GM12878 (cell line): Measurements from ENCODE around the gene GIMAP4. TPM values are rescaled to one million over a fixed set of nuclear protein-coding genes. Genes with fewer than 3 reads are reported as not detected.
A peak's percentile ranks its signal among the peaks of the same experiment; 100 is the strongest.

Experiments
- ATAC-seq: fragments of 200-7000 bp; cut with Tn5 transposase; 3 replicates; pipeline ENCODE4 v1.9.1; 2020; ENCODE audit warnings: mild to moderate bottlenecking, moderate library complexity
- Bru-seq: library from RNA; stranded (reverse); fragments of 400-500 nt; gene quantifications from one replicate; lab custom pipeline; 2021; lab: Mats Ljungman, UMichigan
- BruChase-seq, 2 experiments: library from RNA; stranded (reverse); fragments of 400-500 nt; gene quantifications; one replicate each; lab custom pipeline; 2021; lab: Mats Ljungman, UMichigan
- BruUV-seq: library from RNA; stranded (reverse); fragments of 400-500 nt; replicated peaks from 2 replicates; lab custom pipeline; 2021; lab: Mats Ljungman, UMichigan
- CTCF ChIA-PET: fragments of 300-600 bp; sonication (Branson Sonifier 250); formaldehyde crosslinking; extraction: SDS; loops from one replicate; lab custom pipeline; 2021; ENCODE audit warnings: inconsistent platforms; lab: Yijun Ruan, JAX
- POLR2A ChIA-PET: fragments of 350-600 bp; formaldehyde crosslinking; extraction: SDS; loops from one replicate; lab custom pipeline; 2021; ENCODE audit warnings: inconsistent platforms; lab: Charles Lee
- RAD21 ChIA-PET: fragments of 300-600 bp; sonication (Branson Sonifier 250); formaldehyde crosslinking; loops from one replicate; lab custom pipeline; 2023; ENCODE audit warnings: antibody characterized with exemption; ENCODE audit not compliant: unreplicated experiment; lab: Charles Lee
- SMC1A ChIA-PET: fragments of 300-600 bp; sonication (Branson Sonifier 250); formaldehyde crosslinking; loops from one replicate; lab custom pipeline; 2023; ENCODE audit not compliant: unreplicated experiment, uncharacterized antibody; lab: Charles Lee
- DNase-seq: peaks from one replicate; pipeline ENCODE4 v3.0.0-alpha.2; 2011; ENCODE audit warnings: low read depth, low spot score
- FAIRE-seq: peaks from 3 replicates; lab custom pipeline; 2011; peaks lifted over from hg19 to GRCh38; lab: Jason Lieb, UNC
- H2AFZ ChIP-seq: 2 replicates; pipeline ENCODE4 v1.6.0; 2011; ENCODE audit warnings: low read depth, low read length, control low read depth; ENCODE audit not compliant: control insufficient read depth
- H3K27ac ChIP-seq: 2 replicates; pipeline ENCODE4 v1.5.1; 2011; ENCODE audit warnings: control low read depth; ENCODE audit not compliant: control insufficient read depth, insufficient read depth
- H3K27me3 ChIP-seq, 2 experiments: replicated peaks in 1 of 2; 2 replicates each; pipeline versions ENCODE4 v1.6.0 to v1.6.1; 2011; ENCODE audit warnings: low read length in 1 of 2; ENCODE audit not compliant: control insufficient read depth in 2 of 2, insufficient read depth in 2 of 2
- H3K36me3 ChIP-seq, 2 experiments: 2 replicates each; pipeline ENCODE4 v1.5.1; 2011; ENCODE audit warnings: low read length in 1 of 2; ENCODE audit not compliant: control insufficient read depth in 2 of 2, insufficient read depth in 2 of 2
- H3K4me1 ChIP-seq: 2 replicates; pipeline ENCODE4 v1.6.1; 2011; ENCODE audit warnings: mild to moderate bottlenecking, low read length, moderate library complexity, mixed read lengths; ENCODE audit not compliant: control insufficient read depth, insufficient read depth
- H3K4me2 ChIP-seq: 2 replicates; pipeline ENCODE4 v1.6.0; 2011; ENCODE audit warnings: control low read depth; ENCODE audit not compliant: control insufficient read depth, insufficient read depth
- H3K4me3 ChIP-seq: fragments of 200-600 bp; sonication (generic); 2 replicates; pipeline ENCODE4 v1.5.1; 2016
- H3K79me2 ChIP-seq: 2 replicates; pipeline ENCODE4 v1.6.0; 2011; ENCODE audit warnings: low read length; ENCODE audit not compliant: control insufficient read depth, insufficient read depth
- H3K9ac ChIP-seq: 2 replicates; pipeline ENCODE4 v1.8.0; 2011; ENCODE audit warnings: low read length, control low read depth, mixed read lengths; ENCODE audit not compliant: control insufficient read depth, insufficient read depth
- H3K9me3 ChIP-seq: replicated peaks from 3 replicates; pipeline ENCODE4 v1.5.1; 2011; ENCODE audit warnings: mild to moderate bottlenecking, low read length; ENCODE audit not compliant: control insufficient read depth, insufficient read depth
- H4K20me1 ChIP-seq: 2 replicates; pipeline ENCODE4 v1.6.0; 2011; ENCODE audit not compliant: control insufficient read depth, insufficient read depth
- REST ChIP-seq: IDR thresholded peaks from 2 replicates; pipeline ENCODE4 v1.6.1; 2012; ENCODE audit warnings: mild to moderate bottlenecking, low read depth, low read length
- SPI1 ChIP-seq: IDR thresholded peaks from 2 replicates; pipeline ENCODE4 v1.6.1; 2011; ENCODE audit warnings: low read depth, mild to moderate bottlenecking, low read length, moderate library complexity, borderline replicate concordance; ENCODE audit not compliant: insufficient read depth
- TCF3 ChIP-seq: IDR thresholded peaks from 2 replicates; pipeline ENCODE4 v1.6.1; 2012; ENCODE audit warnings: low read depth, mild to moderate bottlenecking, low read length, borderline replicate concordance; ENCODE audit not compliant: insufficient read depth
- WGBS: methylation state at CpG from one replicate; pipeline ENCODE4 v1.1.6; 2016; ENCODE audit warnings: low lambda C conversion rate; ENCODE audit not compliant: insufficient replicate concordance, insufficient coverage; ENCODE audit errors: missing lambda C conversion rate; 5-methylcytosine and 5-hydroxymethylcytosine counted together
- in situ Hi-C: fragments of 300-500 bp; cut with MboI; formaldehyde crosslinking; loops from 9 replicates; pipeline ENCODE4 v1.14.3; 2018; ENCODE audit warnings: mixed read lengths
- intact Hi-C: fragments of 100-400 bp; cut with micrococcal nuclease; formaldehyde crosslinking; loops from one replicate; pipeline ENCODE4 v1.14.2; 2022; ENCODE audit not compliant: unreplicated experiment
- long read RNA-seq, 2 experiments: library from polyadenylated mRNA; unstranded; transcript quantifications; one replicate each; pipeline ENCODE4 v2.0.0, GENCODE V29; 2019 to 2020
- polyA minus RNA-seq, 3 experiments: library from RNA; depleted of rRNA, polyadenylated mRNA; stranded (reverse); fragments of >200 nt; gene quantifications; 2 replicates each; pipeline ENCODE4 v1.2.3, GENCODE V29; 2011
- polyA plus RNA-seq, 11 experiments: library from polyadenylated mRNA; depleted of rRNA in 4 of 11; unstranded in 6 of 11; stranded (reverse) in 5 of 11; fragments of >200 nt; fragmentation: Nextera tagmentation in 4 of 11; fragmentation: Illumina TruSeq in 1 of 11; extraction: Ambion mirVana in 4 of 11; extraction: Trizol in 1 of 11; gene quantifications; 1 replicate in 1 of 11; 2 replicates in 10 of 11; pipeline versions ENCODE4 v1.2.1 to v1.2.3, GENCODE V29; 2011 to 2016; ENCODE audit warnings: inconsistent platforms in 2 of 11, missing spikeins in 2 of 11, low read depth in 1 of 11
- total RNA-seq, 4 experiments: library from RNA; depleted of rRNA in 3 of 4; stranded (reverse); fragments of >200 nt in 3 of 4; fragmentation: Illumina TruSeq in 1 of 4; extraction: Trizol in 1 of 4; gene quantifications; 2 replicates each; pipeline versions ENCODE4 v1.2.1 to v1.2.3, GENCODE V29; 2013 to 2021

The GIMAP4 gene
- total RNA-seq (2013; cell fraction: nucleolus; rRNA removed): 0.32 and 0.33 TPM in 2 replicates
- total RNA-seq (2014; rRNA removed) (0.11 and 0.98 TPM in 2 replicates), total RNA-seq (2014; rRNA removed; fragmentation: Illumina TruSeq; extraction: Trizol) (0.28 and 0.40 TPM in 2 replicates), total RNA-seq (2021) (0.54 and 1.0 TPM in 2 replicates), polyA plus RNA-seq (2011; rRNA removed) (1.5 and 2.5 TPM in 2 replicates), polyA plus RNA-seq (2014; fragmentation: Illumina TruSeq; extraction: Trizol) (0.43 and 1.5 TPM in 2 replicates), polyA plus RNA-seq (2014; fragmentation: Nextera tagmentation; extraction: Ambion mirVana) (under 1 TPM in 1 of 2 experiments, not detected in 1; 0.29 TPM), polyA plus RNA-seq (2014; rRNA removed) (0.06 and 0.65 TPM in 2 replicates), polyA plus RNA-seq (2016; fragmentation: Nextera tagmentation; extraction: Ambion mirVana) (under 1 TPM; 0.11 to 0.32 TPM), polyA minus RNA-seq (2011; rRNA and poly(A)+ RNA removed) (0.77 and 1.5 TPM in 2 replicates), Bru-seq, nascent RNA (percentile 54 among the genes with signal in this experiment), BruChase-seq, experiment 1, labeled RNA remaining after a 6-hour chase (percentile 42 among the genes with signal in this experiment), BruChase-seq, experiment 2, labeled RNA remaining after a 2-hour chase (percentile 49 among the genes with signal in this experiment)
- 1.4 TPM for polyA plus RNA-seq (2011; ENCODE audit: low read depth)
- polyA plus RNA-seq (2011; cell fraction: cytosol; rRNA removed): 0.77 and 1.6 TPM in 2 replicates
- polyA plus RNA-seq (2011; cell fraction: nucleus; rRNA removed): 0.38 and 0.54 TPM in 2 replicates
- 1.7 and 3.5 TPM in 2 replicates for polyA plus RNA-seq (2012)
- 0.94 TPM in 1 of 2 replicates, not detected in the other for polyA minus RNA-seq (2011; cell fraction: cytosol; rRNA and poly(A)+ RNA removed)
- polyA minus RNA-seq (2011; cell fraction: nucleus; rRNA and poly(A)+ RNA removed): 0.73 TPM in 1 of 2 replicates, not detected in the other
- long read RNA-seq, experiment 1, transcript GIMAP4-201 (3 exons, 2,060 nt): major isoform, 11 of 11 reads
- long read RNA-seq, experiment 1, partial matches to known transcripts: 0 of 11 reads
- long read RNA-seq, experiment 1, other reads (novel, unspliced or antisense): 0 of 11 reads
- long read RNA-seq, experiment 2, transcript GIMAP4-201 (3 exons, 2,060 nt): major isoform, 59 of 64 reads
- long read RNA-seq, experiment 2, partial matches to known transcripts: 0 of 64 reads
- long read RNA-seq, experiment 2, other reads (novel, unspliced or antisense): 1 of 64 reads

- RAD21 ChIA-PET: interaction anchor here (0.9 kb wide), 1 partner anchor 210 kb away, joined by 3 read pairs; no protein-coding TSS in a partner anchor
- POLR2A ChIA-PET: no interaction called here
- Histone ChIP-seq H3K36me3 (no peaks in the 10 kb centered on the region), H3K27me3 (no peaks in the 10 kb centered on the region), H3K79me2 (no peaks in the 10 kb centered on the region; the same call in 1 of the 2 replicates), H3K4me3 (peak within 1 kb of the TSS; percentile 51), H3K9ac (0 out of 2 replicates have a peak within 1 kb of the TSS, but pooled peaks have one; percentile 34), H2AFZ (peak within 1 kb of the TSS; percentile 69), H3K27ac (peak within 1 kb of the TSS; percentile 39), H3K9me3 (peaks cover 4% of the 10 kb centered on the region), H4K20me1 (no peaks in the 10 kb centered on the region), H3K4me2 (peak within 1 kb of the TSS; percentile 44), H3K4me1 (no peaks in the 10 kb centered on the region)
- FAIRE-seq: no peak
- no peak for ATAC-seq
- WGBS: 45% methylated on average over 9 of the region's 9 CpGs
- no TSS peak for BruUV-seq
- CTCF ChIA-PET: interaction anchor here (1.1 to 2.7 kb wide), 3 partner anchors 13 to 189 kb away, joined by 3 to 8 read pairs (median 7); no protein-coding TSS in a partner anchor
- DNase-seq: no peak
- SMC1A ChIA-PET: interaction anchor here (0.8 to 1.6 kb wide), 5 partner anchors 8 to 120 kb away, joined by 3 read pairs; no protein-coding TSS in a partner anchor
- in situ Hi-C loops: no loop called here
- TF ChIP-seq REST (peak; percentile 25; the same call in 1 of the 2 replicates), SPI1 (peak; percentile 65; the same call in 1 of the 2 replicates), TCF3 (no peak)
- intact Hi-C loops: no loop called here
Measured at GRCh38 chr7:150567169-150567568, at the start of gene GIMAP4. Gene GIMAP4, plus strand, starts transcription at chr7:150567390. Its CDS starts 2,512 bp downstream, at chr7:150569902.
